IMR-90 (cell line): ENCODE results near the gene DISC1. TPM values are rescaled to one million over a fixed set of nuclear protein-coding genes. Genes with fewer than 3 reads are reported as not detected.

Source experiments
- ATAC-seq: fragments of 200-7000 bp; cut with Tn5 transposase; 2 replicates; pipeline ENCODE4 v1.9.1; 2020; ENCODE audit warnings: low read depth, mild to moderate bottlenecking, moderate library complexity
- BruUV-seq: library from RNA; stranded (reverse); fragments of 400-500 nt; replicated peaks from 2 replicates; lab custom pipeline; 2021; lab: Mats Ljungman, UMichigan
- CTCF ChIA-PET: fragments of 300-600 bp; formaldehyde crosslinking; extraction: SDS; loops from one replicate; lab custom pipeline; 2021; ENCODE audit warnings: antibody characterized with exemption; lab: Yijun Ruan, JAX
- POLR2A ChIA-PET: fragments of 300-600 bp; sonication (Branson Sonifier 250); formaldehyde crosslinking; loops from one replicate; lab custom pipeline; 2022; ENCODE audit warnings: antibody characterized with exemption; ENCODE audit not compliant: unreplicated experiment; lab: Charles Lee
- DNase-seq: peaks from one replicate; pipeline ENCODE4 v3.0.0; 2013
- H2AFZ ChIP-seq: replicated peaks from 2 replicates; pipeline ENCODE3; 2013; ENCODE audit warnings: low read length, mild to moderate bottlenecking; ENCODE audit not compliant: poor library complexity
- H2AK5ac ChIP-seq: 2 replicates; pipeline ENCODE4 v1.6.1; 2013; ENCODE audit warnings: low read depth, low read length, inconsistent platforms
- H2AK9ac ChIP-seq: replicated peaks from 2 replicates; pipeline ENCODE3; 2013; ENCODE audit warnings: mild to moderate bottlenecking, low read depth, low read length, moderate library complexity; ENCODE audit not compliant: poor library complexity
- H2BK120ac ChIP-seq: 2 replicates; pipeline ENCODE4 v1.6.1; 2013; ENCODE audit warnings: low read depth, low read length, inconsistent platforms
- H2BK15ac ChIP-seq: 3 replicates; pipeline ENCODE4 v1.6.1; 2013; ENCODE audit warnings: low read depth, low read length, inconsistent platforms
- H2BK20ac ChIP-seq: 2 replicates; pipeline ENCODE4 v1.6.1; 2013; ENCODE audit warnings: low read depth, mild to moderate bottlenecking, inconsistent platforms, low read length, moderate library complexity
- H2BK5ac ChIP-seq: 2 replicates; pipeline ENCODE4 v1.6.1; 2013; ENCODE audit warnings: mild to moderate bottlenecking, low read depth, low read length, inconsistent platforms; ENCODE audit not compliant: poor library complexity, severe bottlenecking
- H3K14ac ChIP-seq: replicated peaks from 2 replicates; pipeline ENCODE4 v1.6.1; 2013; ENCODE audit warnings: low read depth, low read length, inconsistent platforms
- H3K18ac ChIP-seq: 2 replicates; pipeline ENCODE4 v1.6.1; 2013; ENCODE audit warnings: low read depth, low read length, control low read depth
- H3K23ac ChIP-seq: 2 replicates; pipeline ENCODE4 v1.6.1; 2013; ENCODE audit warnings: low read depth, low read length, inconsistent platforms
- H3K27ac ChIP-seq: 2 replicates; pipeline ENCODE4 v1.5.1; 2013; ENCODE audit warnings: mild to moderate bottlenecking, control low read depth, low read length; ENCODE audit not compliant: insufficient read depth
- H3K27me3 ChIP-seq: 2 replicates; pipeline ENCODE4 v1.6.1; 2013; ENCODE audit warnings: low read length; ENCODE audit not compliant: control insufficient read depth, insufficient read depth
- H3K36me3 ChIP-seq: 2 replicates; pipeline ENCODE4 v1.6.1; 2013; ENCODE audit warnings: low read length, mixed read lengths; ENCODE audit not compliant: control insufficient read depth, insufficient read depth
- H3K4ac ChIP-seq: 2 replicates; pipeline ENCODE4 v1.6.1; 2013; ENCODE audit warnings: low read depth, low read length, inconsistent platforms
- H3K4me1 ChIP-seq: 2 replicates; pipeline ENCODE4 v1.6.1; 2013; ENCODE audit warnings: low read length, mixed read lengths; ENCODE audit not compliant: control insufficient read depth, insufficient read depth
- H3K4me2 ChIP-seq: 2 replicates; pipeline ENCODE4 v1.6.1; 2013; ENCODE audit warnings: low read depth, mild to moderate bottlenecking, control low read depth, low read length, moderate library complexity
- H3K4me3 ChIP-seq: 2 replicates; pipeline ENCODE4 v1.5.1; 2013; ENCODE audit warnings: low read depth, mild to moderate bottlenecking, control low read depth, low read length, moderate library complexity; ENCODE audit not compliant: insufficient read depth
- H3K56ac ChIP-seq: 2 replicates; pipeline ENCODE4 v1.6.1; 2013; ENCODE audit warnings: low read length, inconsistent platforms; ENCODE audit not compliant: insufficient read depth; ENCODE audit errors: extremely low read depth
- H3K79me1 ChIP-seq, 2 experiments: 2 replicates each; pipeline ENCODE4 v1.6.1; 2013; ENCODE audit warnings: low read length in 2 of 2, inconsistent platforms in 1 of 2, low read depth in 1 of 2
- H3K9ac ChIP-seq: 2 replicates; pipeline ENCODE4 v1.6.1; 2013; ENCODE audit warnings: low read depth, low read length, control low read depth
- H3K9me1 ChIP-seq: 2 replicates; pipeline ENCODE4 v1.6.1; 2013; ENCODE audit warnings: low read length, inconsistent platforms; ENCODE audit not compliant: insufficient read depth
- H3K9me3 ChIP-seq: 2 replicates; pipeline ENCODE4 v1.6.1; 2013; ENCODE audit warnings: low read length; ENCODE audit not compliant: control insufficient read depth, insufficient read depth
- H4K20me1 ChIP-seq: 2 replicates; pipeline ENCODE4 v1.6.1; 2013; ENCODE audit warnings: low read length, inconsistent platforms; ENCODE audit not compliant: insufficient read depth
- H4K5ac ChIP-seq: 2 replicates; pipeline ENCODE4 v1.6.1; 2013; ENCODE audit warnings: mild to moderate bottlenecking, low read depth, low read length, control low read depth
- H4K8ac ChIP-seq, 2 experiments: 2 replicates each; pipeline ENCODE4 v1.6.1; 2013; ENCODE audit warnings: low read depth in 2 of 2, low read length in 2 of 2, control low read depth in 1 of 2, inconsistent platforms in 1 of 2
- H4K91ac ChIP-seq: 2 replicates; pipeline ENCODE4 v1.6.1; 2013; ENCODE audit warnings: low read depth, low read length, inconsistent platforms; ENCODE audit not compliant: insufficient read depth
- BHLHE40 ChIP-seq: fragments of 150-350 bp; IDR thresholded peaks from 2 replicates; pipeline ENCODE4 v1.6.1; 2016; ENCODE audit warnings: mild to moderate bottlenecking, low read depth, low read length
- CEBPB ChIP-seq: IDR thresholded peaks from 2 replicates; pipeline ENCODE4 v1.6.1; 2012; ENCODE audit warnings: low read depth, low read length, improper control_type of control experiment
- CHD1 ChIP-seq: IDR thresholded peaks from 2 replicates; pipeline ENCODE4 v1.6.1; 2012; ENCODE audit warnings: low read depth, low read length, improper control_type of control experiment
- CTCF ChIP-seq: conservative IDR thresholded peaks from 2 replicates; pipeline ENCODE4 v1.5.1; 2012; ENCODE audit warnings: mild to moderate bottlenecking, low read depth, low read length, improper control_type of control experiment
- ELK1 ChIP-seq: fragments of 150-350 bp; IDR thresholded peaks from 2 replicates; pipeline ENCODE4 v1.6.1; 2016; ENCODE audit warnings: low read depth, mild to moderate bottlenecking, low read length, moderate library complexity, borderline replicate concordance
- MAFK ChIP-seq: IDR thresholded peaks from 2 replicates; pipeline ENCODE4 v1.6.1; 2012; ENCODE audit warnings: low read depth, low read length, improper control_type of control experiment
- MAZ ChIP-seq: IDR thresholded peaks from 2 replicates; pipeline ENCODE4 v1.6.1; 2012; ENCODE audit warnings: low read depth, mild to moderate bottlenecking, low read length, improper control_type of control experiment, moderate library complexity, borderline replicate concordance
- NFE2L2 ChIP-seq: fragments of 150-350 bp; IDR thresholded peaks from 2 replicates; pipeline ENCODE4 v1.6.1; 2016; ENCODE audit warnings: low read depth, mild to moderate bottlenecking, low read length
- POLR2A ChIP-seq: IDR thresholded peaks from 2 replicates; pipeline ENCODE4 v1.6.1; 2012; ENCODE audit warnings: mild to moderate bottlenecking, low read depth, low read length
- RAD21 ChIP-seq: IDR thresholded peaks from 2 replicates; pipeline ENCODE4 v1.6.1; 2012; ENCODE audit warnings: low read length, improper control_type of control experiment
- RCOR1 ChIP-seq: IDR thresholded peaks from 2 replicates; pipeline ENCODE4 v1.6.1; 2012; ENCODE audit warnings: mild to moderate bottlenecking, low read length, improper control_type of control experiment; ENCODE audit not compliant: insufficient replicate concordance
- RFX5 ChIP-seq: IDR thresholded peaks from 2 replicates; pipeline ENCODE4 v1.8.0; 2012; ENCODE audit warnings: low read depth, mild to moderate bottlenecking, low read length, moderate library complexity
- SMC3 ChIP-seq: fragments of 150-350 bp; IDR thresholded peaks from 2 replicates; pipeline ENCODE4 v1.6.1; 2016; ENCODE audit warnings: low read depth, mild to moderate bottlenecking, antibody characterized with exemption, low read length, moderate library complexity
- USF2 ChIP-seq: fragments of 150-350 bp; IDR thresholded peaks from 2 replicates; pipeline ENCODE4 v1.6.1; 2017; ENCODE audit warnings: mild to moderate bottlenecking, antibody characterized with exemption, low read length, low read depth
- WGBS, 2 experiments: methylation state at CpG; one replicate each; pipeline versions ENCODE4 v1.1.5 to v1.1.7; 2013; ENCODE audit warnings: missing lambda C conversion rate in 2 of 2; ENCODE audit not compliant: insufficient read length in 1 of 2; ENCODE audit errors: extremely low coverage in 2 of 2; 5-methylcytosine and 5-hydroxymethylcytosine counted together
- dilution Hi-C: fragments of 300-500 bp; cut with HindIII; formaldehyde crosslinking; loops from one replicate; pipeline ENCODE4 v1.14.3; 2018; ENCODE audit warnings: low sequenced_read_pairs; ENCODE audit not compliant: unreplicated experiment
- in situ Hi-C: fragments of 300-500 bp; cut with MboI; formaldehyde crosslinking; loops from 3 replicates; pipeline ENCODE4 v1.14.3; 2019; ENCODE audit warnings: low sequenced_read_pairs, inconsistent platforms, mixed read lengths
- intact Hi-C: fragments of 100-400 bp; cut with micrococcal nuclease; formaldehyde crosslinking; loops from 2 replicates; pipeline ENCODE4 v1.10.0; 2022
- polyA plus RNA-seq, 3 experiments: library from polyadenylated mRNA; depleted of rRNA; stranded (reverse); fragments of >200 nt; gene quantifications; 2 replicates each; pipeline ENCODE4 v1.2.3, GENCODE V29; 2012; ENCODE audit warnings: low replicate concordance in 1 of 3
- total RNA-seq: library from RNA; depleted of rRNA; stranded (reverse); fragments of >200 nt; gene quantifications from 2 replicates; pipeline ENCODE4 v1.2.3, GENCODE V29; 2012

DISC1 gene
- total and polyA plus RNA-seq, 2 of the 4 experiments (the other 2 are of a cell fraction): 2.2 to 7.0 TPM

- dilution Hi-C loops: no loop called here
- no TSS peak for BruUV-seq
- no peak overlapping the region for H3K18ac ChIP-seq
- intact Hi-C loops: no loop called here
- H3K14ac ChIP-seq: no peak overlapping the region
- in situ Hi-C loops: no loop called here
- H3K4me3 ChIP-seq: no peak overlapping the region
- no peak overlapping the region for H2AK9ac ChIP-seq
- H3K9me3 ChIP-seq: no peaks in the 10 kb centered on the region
- H3K27me3 ChIP-seq: no peaks in the 10 kb centered on the region
- no peak overlapping the region for H2AFZ ChIP-seq
- H4K20me1 ChIP-seq: no peaks in the 10 kb centered on the region
- DNase-seq: peak; percentile 23
- TF ChIP-seq POLR2A (no peak), NFE2L2 (no peak), RFX5 (no peak), BHLHE40 (no peak), USF2 (no peak), SMC3 (no peak), RCOR1 (no peak), MAFK (no peak), CHD1 (no peak), RAD21 (no peak), MAZ (no peak), CTCF (no peak), CEBPB (no peak), ELK1 (no peak)
- H3K9me1 ChIP-seq: no peaks in the 10 kb centered on the region
- 40% methylated on average over 1 of the region's 8 CpGs; no CpG with 5 or more reads in 1 of the 2 experiments for WGBS, 2 experiments
- H3K4me1 ChIP-seq: no peaks in the 10 kb centered on the region
- no peak overlapping the region for H3K23ac ChIP-seq
- no peak overlapping the region for H2AK5ac ChIP-seq
- H2BK120ac ChIP-seq: no peak overlapping the region
- H2BK15ac ChIP-seq: no peak overlapping the region
- H4K91ac ChIP-seq: no peak overlapping the region
- H3K56ac ChIP-seq: no peak overlapping the region
- H3K4me2 ChIP-seq: no peak overlapping the region
- no peak overlapping the region for H2BK5ac ChIP-seq
- H4K5ac ChIP-seq: no peak overlapping the region
- no peak for ATAC-seq
- no peak overlapping the region for H3K9ac ChIP-seq
- no peak overlapping the region for H3K4ac ChIP-seq
- no peak overlapping the region for H2BK20ac ChIP-seq
- no peak overlapping the region for H4K8ac ChIP-seq
- no peaks in the 10 kb centered on the region for H3K36me3 ChIP-seq
- POLR2A ChIA-PET: no interaction called here
- H3K27ac ChIP-seq: no peak overlapping the region
- CTCF ChIA-PET: no interaction called here
- H3K79me1 ChIP-seq: no peaks in the 10 kb centered on the region
Measured at GRCh38 chr1:232038706-232039677, 412.4 kb downstream of the DISC1 start.
